NCI-H2107 treated with DMSO at 0.1 percent for 48 hours (cell line): Measurements from ENCODE around the gene HLA-DMA.

Experiments used
- DNase-seq: peaks from one replicate; lab custom pipeline; 2025; ENCODE audit not compliant: unreplicated experiment; lab: John Stamatoyannopoulos, UW

HLA-DMA gene

DNA sequence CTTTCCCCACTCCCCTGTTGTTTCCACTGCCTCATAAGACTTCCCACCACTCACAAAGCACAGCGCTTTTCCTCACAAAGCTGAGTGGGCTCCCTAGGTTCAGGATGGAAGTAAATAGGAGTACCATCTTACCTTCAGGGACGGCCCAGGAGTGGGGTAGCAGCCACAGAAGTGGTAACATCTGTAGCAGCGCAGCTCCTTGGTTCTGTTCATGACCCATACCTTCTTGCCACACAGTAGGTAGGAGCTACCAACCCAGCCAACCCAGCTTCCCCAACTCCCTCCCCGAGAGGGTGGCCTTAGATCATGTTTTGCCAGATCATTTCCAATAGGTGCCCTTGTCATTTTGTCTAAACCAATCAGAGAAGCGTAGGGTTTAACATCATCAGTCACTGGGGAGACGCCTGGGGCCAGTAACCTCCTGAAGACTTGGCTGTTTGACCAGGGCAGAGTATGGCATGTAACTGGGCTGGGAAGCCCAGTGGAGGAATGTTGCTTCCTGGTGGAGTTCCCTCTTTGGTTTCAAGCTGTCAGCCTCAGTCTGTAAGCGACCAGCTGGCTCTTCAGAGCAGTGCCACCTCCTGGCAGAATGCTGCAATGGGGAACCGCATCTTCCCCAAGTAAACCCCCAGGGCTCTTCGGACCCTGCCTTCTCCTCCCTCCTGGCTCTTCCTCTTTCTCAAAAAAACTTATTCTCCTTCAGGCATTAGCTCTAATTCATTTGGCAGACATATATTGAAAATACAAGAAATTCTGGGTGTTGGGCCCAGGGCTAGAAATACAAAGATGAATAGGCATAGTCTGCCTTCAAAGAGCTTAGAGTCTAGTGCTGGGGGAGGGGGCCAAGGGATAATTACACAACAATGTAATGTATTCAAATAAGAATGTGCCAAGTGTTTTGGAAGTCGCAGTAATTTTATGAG, at the start of gene HLA-DMA:
Gene HLA-DMA, minus strand, starts transcription at position 281 of the 923 bp plus-strand sequence. Its CDS starts 61 bp downstream, at position 220.
- DNase-seq, result no peak

- DNase-seq, result no peak
These were observed 48.8 kb upstream of the HLA-DMA start for GRCh38 chr6:33001685-33002084.

DNA sequence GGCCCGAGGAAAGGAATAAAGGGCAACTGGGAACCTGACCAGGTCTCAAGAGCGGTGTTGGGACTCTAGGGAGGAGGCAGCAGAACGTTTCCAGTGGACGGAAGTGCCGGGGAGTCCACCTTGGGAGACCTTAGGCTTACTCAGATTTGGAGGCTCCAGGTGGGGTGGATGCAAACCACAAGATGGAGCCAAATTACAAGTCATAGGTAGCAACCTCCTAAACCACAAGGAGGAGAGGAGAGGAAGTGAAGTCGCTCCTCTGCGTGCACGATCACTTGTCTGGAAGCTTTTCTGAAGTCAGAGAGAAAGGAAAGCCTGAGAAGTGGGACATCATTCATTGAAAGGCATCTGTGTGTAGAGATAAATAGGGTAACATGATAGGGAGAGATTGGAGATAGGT, 47.2 kb upstream of the HLA-DMA start:
- DNase-seq, result no peak

GRCh38 chr6:32995448-32995847, 42.6 kb upstream of the HLA-DMA start:
- no peak for DNase-seq

- no peak for DNase-seq
These were observed 40.6 kb upstream of the HLA-DMA start for GRCh38 chr6:32993363-32993973.

GRCh38 chr6:32991972-32992371, 39.1 kb upstream of the HLA-DMA start:
- no peak for DNase-seq

DNA sequence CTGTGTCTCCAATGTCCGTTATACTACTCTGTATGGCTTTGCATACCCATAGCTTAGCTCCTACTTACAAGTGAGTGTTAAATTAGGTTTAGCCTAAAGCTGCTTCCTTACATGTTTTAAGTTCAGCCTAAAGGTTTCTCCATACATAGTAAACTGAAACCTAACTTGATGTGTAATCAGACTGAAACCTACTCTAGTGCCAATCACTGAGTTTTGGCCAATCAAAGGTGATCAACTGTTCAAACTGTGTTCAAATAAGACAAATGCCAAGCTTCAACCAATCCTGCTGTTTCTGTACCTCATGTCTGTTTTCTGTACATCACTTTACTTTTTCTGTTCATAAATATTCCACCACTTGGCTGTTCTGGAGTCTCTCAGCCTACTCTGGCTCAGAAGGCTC, 36.5 kb upstream of the HLA-DMA start:
- DNase-seq, result no peak

- peak; percentile 79 for DNase-seq
These were observed 31.9 kb upstream of the HLA-DMA start for GRCh38 chr6:32984622-32985389.

DNA sequence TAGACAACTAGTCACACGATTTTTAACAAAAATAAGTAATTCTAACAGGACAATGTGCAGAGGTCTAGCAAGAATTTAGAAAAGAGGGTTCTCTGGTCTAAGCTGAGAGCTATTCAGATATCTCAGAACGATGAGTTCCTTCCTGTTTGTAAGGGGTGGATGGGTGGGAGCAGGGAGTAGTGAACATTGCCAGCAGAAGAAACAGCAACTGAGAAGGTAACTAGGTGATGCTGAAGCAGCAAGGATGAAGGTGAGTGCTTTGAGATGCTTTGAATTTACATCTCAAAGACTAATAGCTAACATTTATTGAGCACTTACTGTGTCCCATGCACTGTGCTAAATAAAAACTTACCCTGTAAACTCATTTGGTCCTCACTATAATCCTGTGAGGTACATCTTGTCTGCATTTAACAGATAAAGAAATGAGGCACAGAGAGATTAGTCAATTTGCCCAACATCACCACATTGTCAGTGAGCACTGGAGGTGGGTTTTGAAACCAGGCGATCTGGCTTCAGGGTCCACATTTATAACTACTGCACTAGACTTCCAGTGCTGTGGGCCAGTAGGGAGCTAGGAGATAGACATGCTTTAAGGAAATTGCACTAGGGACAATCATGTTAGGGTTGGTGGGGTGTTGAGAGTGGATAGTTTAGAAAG, 31.2 kb upstream of the HLA-DMA start:
- no peak for DNase-seq

DNA sequence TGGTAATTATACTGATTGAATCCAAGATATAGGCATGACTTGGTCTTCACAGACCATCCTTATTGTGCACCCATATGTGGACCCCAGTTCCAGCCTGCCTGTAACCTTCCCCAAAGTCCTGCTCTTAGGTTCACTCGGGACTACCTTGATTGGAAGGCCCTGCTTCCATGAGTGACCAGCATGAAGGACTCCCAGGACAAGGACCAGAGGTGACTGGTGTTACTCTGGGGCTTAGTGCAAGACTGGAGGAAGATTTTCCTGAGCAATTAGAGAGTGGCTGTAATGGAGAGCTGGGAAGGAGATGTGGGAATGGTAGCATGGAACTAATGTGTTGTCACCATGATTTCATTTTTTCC, 30.6 kb upstream of the HLA-DMA start:
- no peak for DNase-seq

GRCh38 chr6:32982702-32983492, 30.0 kb upstream of the HLA-DMA start:
- no peak for DNase-seq

- DNase-seq, result peak; percentile 72
These were observed 29.3 kb upstream of the HLA-DMA start for GRCh38 chr6:32982084-32982701.

DNA sequence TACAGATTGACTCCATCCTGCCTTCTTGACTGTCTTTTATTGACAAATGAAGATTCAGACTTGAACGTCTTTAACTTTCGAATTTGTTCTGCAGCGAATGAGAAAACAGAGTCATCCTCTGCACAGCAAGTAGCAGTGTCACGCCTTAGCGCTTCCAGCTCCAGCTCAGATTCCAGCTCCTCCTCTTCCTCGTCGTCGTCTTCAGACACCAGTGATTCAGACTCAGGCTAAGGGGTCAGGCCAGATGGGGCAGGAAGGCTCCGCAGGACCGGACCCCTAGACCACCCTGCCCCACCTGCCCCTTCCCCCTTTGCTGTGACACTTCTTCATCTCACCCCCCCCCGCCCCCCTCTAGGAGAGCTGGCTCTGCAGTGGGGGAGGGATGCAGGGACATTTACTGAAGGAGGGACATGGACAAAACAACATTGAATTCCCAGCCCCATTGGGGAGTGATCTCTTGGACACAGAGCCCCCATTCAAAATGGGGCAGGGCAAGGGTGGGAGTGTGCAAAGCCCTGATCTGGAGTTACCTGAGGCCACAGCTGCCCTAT, 27.7 kb upstream of the HLA-DMA start:
- DNase-seq, result no peak

DNA sequence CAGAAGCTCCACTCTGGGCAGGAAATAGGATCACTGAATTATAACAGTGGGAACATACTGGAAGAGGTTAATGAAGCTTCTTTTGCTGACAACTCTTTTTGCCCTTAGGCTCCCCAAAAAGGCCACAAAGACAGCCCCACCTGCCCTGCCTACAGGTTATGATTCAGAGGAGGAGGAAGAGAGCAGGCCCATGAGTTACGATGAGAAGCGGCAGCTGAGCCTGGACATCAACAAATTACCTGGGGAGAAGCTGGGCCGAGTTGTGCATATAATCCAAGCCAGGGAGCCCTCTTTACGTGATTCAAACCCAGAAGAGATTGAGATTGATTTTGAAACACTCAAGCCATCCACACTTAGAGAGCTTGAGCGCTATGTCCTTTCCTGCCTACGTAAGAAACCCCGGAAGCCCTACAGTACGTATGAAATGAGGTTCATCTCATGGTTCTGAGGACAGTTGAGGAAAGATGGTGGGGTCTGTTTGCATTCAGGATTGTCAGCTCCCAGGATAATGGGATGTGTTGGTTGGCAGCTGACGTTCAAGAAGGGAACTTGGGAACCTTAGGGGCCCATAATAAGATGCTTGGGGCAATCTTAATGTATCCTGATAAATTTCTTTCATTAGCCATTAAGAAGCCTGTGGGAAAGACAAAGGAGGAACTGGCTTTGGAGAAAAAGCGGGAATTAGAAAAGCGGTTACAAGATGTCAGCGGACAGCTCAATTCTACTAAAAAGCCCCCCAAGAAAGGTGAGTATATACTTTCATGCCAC, 27.0 kb upstream of the HLA-DMA start:
- DNase-seq, result no peak

DNA sequence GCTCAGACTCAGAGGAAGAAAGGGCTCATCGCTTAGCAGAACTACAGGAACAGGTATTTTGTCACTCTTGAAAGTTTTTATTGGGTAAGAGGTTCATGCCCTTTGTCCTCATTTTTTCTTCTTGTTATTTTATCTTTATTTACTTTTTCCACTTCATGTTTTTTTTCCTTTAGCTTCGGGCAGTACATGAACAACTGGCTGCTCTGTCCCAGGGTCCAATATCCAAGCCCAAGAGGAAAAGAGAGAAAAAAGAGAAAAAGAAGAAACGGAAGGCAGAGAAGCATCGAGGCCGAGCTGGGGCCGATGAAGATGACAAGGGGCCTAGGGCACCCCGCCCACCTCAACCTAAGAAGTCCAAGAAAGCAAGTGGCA, 25.0 kb upstream of the HLA-DMA start:
- DNase-seq, result no peak

GRCh38 chr6:32977272-32977952, 24.5 kb upstream of the HLA-DMA start:
- no peak for DNase-seq

DNA sequence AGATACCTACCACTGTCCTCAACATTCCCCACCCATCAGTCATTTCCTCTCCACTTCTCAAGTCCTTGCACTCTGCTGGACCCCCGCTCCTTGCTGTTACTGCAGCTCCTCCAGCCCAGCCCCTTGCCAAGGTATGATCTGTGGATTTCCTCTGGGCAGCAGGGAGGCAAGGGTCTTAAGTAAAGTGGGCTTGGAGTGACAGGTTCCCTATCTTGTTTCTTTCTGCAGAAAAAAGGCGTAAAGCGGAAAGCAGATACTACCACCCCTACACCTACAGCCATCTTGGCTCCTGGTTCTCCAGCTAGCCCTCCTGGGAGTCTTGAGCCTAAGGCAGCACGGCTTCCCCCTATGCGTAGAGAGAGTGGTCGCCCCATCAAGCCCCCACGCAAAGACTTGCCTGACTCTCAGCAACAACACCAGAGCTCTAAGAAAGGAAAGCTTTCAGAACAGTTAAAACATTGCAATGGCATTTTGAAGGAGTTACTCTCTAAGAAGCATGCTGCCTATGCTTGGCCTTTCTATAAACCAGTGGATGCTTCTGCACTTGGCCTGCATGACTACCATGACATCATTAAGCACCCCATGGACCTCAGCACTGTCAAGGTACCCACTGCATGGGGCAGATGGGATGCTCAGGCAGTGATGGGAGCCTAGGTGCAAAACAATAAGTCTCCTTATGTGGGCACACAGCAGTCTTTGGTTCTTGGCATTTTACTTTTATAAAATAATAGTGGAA, 23.6 kb upstream of the HLA-DMA start:
- DNase-seq, result no peak

GRCh38 chr6:32975886-32976285, 23.0 kb upstream of the HLA-DMA start:
- no peak for DNase-seq
